ENCODE data around the gene FGF2.
"Not testable (repeated sequence)": the region's sequence is repeated elsewhere in the genome, so short reads cannot be mapped to it uniquely, and the experiment has no call there.

Gene FGF2

DNA sequence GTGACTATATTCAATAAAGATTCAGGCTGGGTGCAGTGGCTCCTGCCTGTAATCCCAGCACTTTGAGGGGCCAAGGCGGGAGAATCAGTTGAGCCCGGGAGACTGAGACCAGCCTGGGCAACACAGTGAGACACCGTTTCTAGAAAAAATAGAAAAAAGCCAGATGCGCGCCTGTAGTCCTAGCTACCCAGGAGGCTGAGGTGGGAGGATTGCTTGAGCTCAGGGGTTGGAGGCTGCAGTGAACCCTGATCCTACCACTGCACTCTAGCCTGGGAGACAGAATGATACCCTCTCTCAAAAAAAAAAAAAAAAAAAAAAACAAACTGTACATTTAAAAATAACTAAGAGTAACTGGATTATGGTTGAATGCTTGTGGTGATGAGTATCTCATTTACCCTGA is 94.7 kb downstream of the FGF2 start:
- Histone ChIP-seq H3K27me3 (ENCODE audit: control insufficient read depth, insufficient read depth, low read length) (no peaks in the 10 kb centered on the region), H3K36me3 (ENCODE audit: control insufficient read depth, insufficient read depth, low read length) (no peaks in the 10 kb centered on the region), H3K4me3 (ENCODE audit: low read length) (no peak overlapping the region), H3K4me1 (ENCODE audit: control insufficient read depth, insufficient read depth, low read length) (peaks cover 3% of the 10 kb centered on the region), H3K9ac (ENCODE audit: low read length) (no peak overlapping the region), H3K9me3 (ENCODE audit: control insufficient read depth, low read length) (no peaks in the 10 kb centered on the region)

DNA sequence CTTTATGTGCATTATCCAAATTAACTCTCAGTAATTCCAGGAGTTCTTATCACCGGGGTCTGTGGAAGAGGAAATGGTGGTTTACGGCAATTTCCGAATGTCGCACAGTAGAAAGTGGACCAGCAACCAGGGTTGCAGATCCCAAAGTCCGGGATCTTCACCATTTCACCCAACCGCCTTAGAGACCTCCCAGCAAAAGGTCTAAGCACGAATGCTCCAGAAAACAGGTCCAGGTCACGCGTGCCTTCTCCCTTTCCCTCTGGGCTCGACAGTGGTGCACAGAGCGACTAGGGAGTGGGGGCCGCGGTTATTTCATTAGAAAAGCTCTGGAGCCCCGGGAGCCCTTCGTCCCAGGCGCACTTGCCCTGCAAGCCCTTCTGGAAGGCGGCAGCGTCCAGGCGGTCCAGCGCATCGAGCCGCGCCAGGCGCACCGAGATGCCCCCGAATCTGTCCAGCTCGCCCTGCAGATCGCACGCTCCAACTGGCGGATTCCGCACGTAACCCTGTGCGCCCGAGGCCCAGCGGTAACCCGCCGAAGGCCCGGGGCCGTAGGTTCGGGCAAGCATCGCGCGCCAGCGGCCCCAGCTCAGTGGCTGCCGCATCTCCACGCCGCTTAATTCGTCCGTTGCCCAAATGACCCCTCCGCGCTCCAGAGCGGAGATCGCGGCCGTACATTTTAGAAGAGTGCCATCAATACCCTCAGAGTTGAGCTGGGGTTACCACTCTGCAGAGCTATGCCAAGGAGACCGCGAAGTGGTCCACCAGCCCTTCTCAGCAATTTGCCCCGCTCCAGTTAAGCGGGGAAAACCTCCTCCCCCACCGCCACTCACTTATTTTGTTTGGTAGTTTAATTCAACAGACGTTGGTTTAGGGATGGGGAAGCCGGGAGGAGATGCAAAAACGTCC is 95.6 kb downstream of the FGF2 start, which contains the start of gene NUDT6:
NUDT6 (minus strand) TSS at position 627 of the 906 bp plus-strand sequence; CDS start at position 602, 25 bp downstream.
- H3K9ac ChIP-seq (ENCODE audit: low read length) = peak within 1 kb of the TSS; percentile 79
- H3K36me3 ChIP-seq (ENCODE audit: control insufficient read depth, insufficient read depth, low read length) = no peaks in the 10 kb centered on the region
- peak within 1 kb of the TSS; percentile 84 for H3K4me3 ChIP-seq (ENCODE audit: low read length)
- no peaks in the 10 kb centered on the region for H3K9me3 ChIP-seq (ENCODE audit: control insufficient read depth, low read length)
- no peaks in the 10 kb centered on the region for H3K27me3 ChIP-seq (ENCODE audit: control insufficient read depth, insufficient read depth, low read length)
- peaks cover 3% of the 10 kb centered on the region for H3K4me1 ChIP-seq (ENCODE audit: control insufficient read depth, insufficient read depth, low read length)

DNA sequence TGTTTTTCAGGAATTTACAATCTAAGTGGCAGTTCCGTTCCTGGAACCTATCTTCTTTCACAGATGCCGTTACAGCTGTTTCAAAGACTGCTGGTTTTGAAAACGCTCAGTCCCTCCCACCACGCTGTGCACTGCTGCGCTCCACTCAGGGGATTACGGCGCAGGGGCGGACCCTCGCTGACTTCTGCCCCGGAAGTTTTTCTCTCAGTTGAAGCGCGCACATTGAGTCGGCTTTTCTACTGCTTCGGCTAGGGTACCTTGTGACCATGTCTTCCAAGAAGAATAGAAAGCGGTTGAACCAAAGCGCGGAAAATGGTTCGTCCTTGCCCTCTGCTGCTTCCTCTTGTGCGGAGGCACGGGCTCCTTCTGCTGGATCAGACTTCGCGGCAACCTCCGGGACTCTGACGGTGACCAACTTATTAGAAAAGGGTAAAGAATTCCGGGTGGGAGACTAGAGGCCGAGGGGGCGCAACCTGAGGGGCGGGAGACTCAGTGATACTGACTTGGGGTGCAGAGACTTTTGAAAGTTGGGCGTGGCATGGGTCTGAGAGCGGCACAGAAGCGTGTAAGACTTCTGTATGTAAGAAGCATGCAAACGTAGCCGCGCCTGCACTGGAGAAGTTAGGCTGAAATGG is 96.4 kb downstream of the FGF2 start:
- no peaks in the 10 kb centered on the region for H3K36me3 ChIP-seq (ENCODE audit: control insufficient read depth, insufficient read depth, low read length)
- peak overlapping the region; percentile 79 for H3K9ac ChIP-seq (ENCODE audit: low read length)
- no peaks in the 10 kb centered on the region for H3K9me3 ChIP-seq (ENCODE audit: control insufficient read depth, low read length)
- peaks cover 3% of the 10 kb centered on the region for H3K4me1 ChIP-seq (ENCODE audit: control insufficient read depth, insufficient read depth, low read length)
- H3K27me3 ChIP-seq (ENCODE audit: control insufficient read depth, insufficient read depth, low read length) = no peaks in the 10 kb centered on the region
- peak overlapping the region; percentile 84 for H3K4me3 ChIP-seq (ENCODE audit: low read length)

DNA sequence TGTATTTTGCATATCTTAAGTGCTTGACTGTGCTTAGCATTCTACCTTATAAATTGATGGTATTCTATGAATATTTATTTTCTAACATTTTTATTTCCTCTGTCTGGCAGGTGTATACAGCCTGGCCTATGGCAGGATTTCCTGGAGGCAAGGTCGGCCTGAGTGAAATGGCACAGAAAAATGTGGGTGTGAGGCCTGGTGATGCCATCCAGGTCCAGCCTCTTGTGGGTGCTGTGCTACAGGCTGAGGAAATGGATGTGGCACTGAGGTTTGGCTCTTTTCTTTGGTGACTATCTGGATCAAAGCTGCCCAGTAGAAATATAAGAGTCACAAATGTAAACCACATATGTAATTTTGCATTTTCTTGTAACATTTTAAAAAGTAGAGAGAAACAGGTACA is 102.3 kb downstream of the FGF2 start:
- H3K9ac ChIP-seq (ENCODE audit: low read length) = no peak overlapping the region
- no peaks in the 10 kb centered on the region for H3K36me3 ChIP-seq (ENCODE audit: control insufficient read depth, insufficient read depth, low read length)
- H3K4me3 ChIP-seq (ENCODE audit: low read length) = no peak overlapping the region
- no peaks in the 10 kb centered on the region for H3K9me3 ChIP-seq (ENCODE audit: control insufficient read depth, low read length)
- peaks cover 3% of the 10 kb centered on the region for H3K4me1 ChIP-seq (ENCODE audit: control insufficient read depth, insufficient read depth, low read length)
- H3K27me3 ChIP-seq (ENCODE audit: control insufficient read depth, insufficient read depth, low read length) = no peaks in the 10 kb centered on the region

DNA sequence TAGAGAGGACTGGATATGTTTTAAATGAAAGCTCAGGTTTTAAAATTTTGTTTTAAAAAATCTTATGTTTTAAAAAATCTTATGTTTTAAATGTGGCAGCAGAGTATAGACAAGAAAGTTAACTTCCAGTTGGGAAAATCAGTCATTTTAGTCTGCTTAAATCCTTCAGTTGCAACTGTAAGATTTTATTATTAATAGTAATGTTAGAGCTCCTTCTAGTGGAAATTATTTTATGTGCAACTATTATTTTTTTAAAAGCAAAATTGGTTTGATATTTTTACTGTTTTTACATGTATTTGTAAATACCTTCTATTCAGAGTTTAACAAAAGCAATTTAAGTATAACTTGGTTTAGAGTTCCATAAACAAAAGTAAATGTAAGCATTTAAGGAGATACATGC is 104.2 kb downstream of the FGF2 start:
- Histone ChIP-seq H3K9ac (ENCODE audit: low read length) (no peak overlapping the region), H3K27me3 (ENCODE audit: control insufficient read depth, insufficient read depth, low read length) (no peaks in the 10 kb centered on the region), H3K4me1 (ENCODE audit: control insufficient read depth, insufficient read depth, low read length) (no peaks in the 10 kb centered on the region), H3K36me3 (ENCODE audit: control insufficient read depth, insufficient read depth, low read length) (no peaks in the 10 kb centered on the region), H3K9me3 (ENCODE audit: control insufficient read depth, low read length) (no peaks in the 10 kb centered on the region), H3K4me3 (ENCODE audit: low read length) (no peak overlapping the region)

DNA sequence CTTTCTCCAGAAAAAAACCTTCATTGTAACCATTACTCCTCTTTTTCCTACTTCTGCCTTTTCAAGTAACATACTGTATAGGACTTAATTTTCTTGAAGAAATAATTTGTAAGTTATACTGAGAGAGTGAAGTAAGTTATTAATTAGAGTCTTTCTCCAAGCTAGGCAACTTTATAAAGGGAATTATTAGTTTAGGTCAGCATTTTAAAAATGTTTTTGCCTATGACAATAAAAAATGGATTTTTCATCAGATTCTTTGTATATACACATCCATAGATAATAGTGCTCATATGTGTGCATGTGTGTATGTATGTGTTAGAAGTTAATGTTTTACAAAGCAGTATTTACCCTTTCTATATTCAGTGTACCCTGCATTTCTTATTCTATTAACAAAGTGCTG is 106.1 kb downstream of the FGF2 start:
- Histone ChIP-seq H3K4me3 (ENCODE audit: low read length) (no peak overlapping the region), H3K27me3 (ENCODE audit: control insufficient read depth, insufficient read depth, low read length) (no peaks in the 10 kb centered on the region), H3K9me3 (ENCODE audit: control insufficient read depth, low read length) (no peaks in the 10 kb centered on the region), H3K9ac (ENCODE audit: low read length) (no peak overlapping the region), H3K4me1 (ENCODE audit: control insufficient read depth, insufficient read depth, low read length) (no peaks in the 10 kb centered on the region), H3K36me3 (ENCODE audit: control insufficient read depth, insufficient read depth, low read length) (no peaks in the 10 kb centered on the region)

DNA sequence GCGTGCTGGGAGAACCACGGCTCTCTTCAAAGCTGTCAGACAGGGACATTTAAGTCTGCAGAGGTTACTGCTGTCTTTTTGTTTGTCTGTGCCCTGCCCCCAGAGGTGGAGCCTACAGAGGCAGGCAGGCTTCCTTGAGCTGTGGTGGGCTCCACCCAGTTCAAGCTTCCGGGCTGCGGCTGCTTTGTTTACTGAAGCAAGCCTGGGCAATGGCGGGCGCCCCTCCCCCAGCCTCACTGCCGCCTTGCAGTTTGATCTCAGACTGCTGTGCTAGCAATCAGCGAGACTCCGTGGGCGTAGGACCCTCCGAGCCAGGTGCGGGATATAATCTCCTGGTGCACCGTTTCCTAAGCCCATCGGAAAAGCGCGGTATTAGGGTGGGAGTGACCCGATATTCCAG is 118.5 kb downstream of the FGF2 start:
- H3K4me3 ChIP-seq (ENCODE audit: low read length); H3K9ac ChIP-seq (ENCODE audit: low read length); H3K36me3 ChIP-seq (ENCODE audit: control insufficient read depth, insufficient read depth, low read length): not testable (repeated sequence)

DNA sequence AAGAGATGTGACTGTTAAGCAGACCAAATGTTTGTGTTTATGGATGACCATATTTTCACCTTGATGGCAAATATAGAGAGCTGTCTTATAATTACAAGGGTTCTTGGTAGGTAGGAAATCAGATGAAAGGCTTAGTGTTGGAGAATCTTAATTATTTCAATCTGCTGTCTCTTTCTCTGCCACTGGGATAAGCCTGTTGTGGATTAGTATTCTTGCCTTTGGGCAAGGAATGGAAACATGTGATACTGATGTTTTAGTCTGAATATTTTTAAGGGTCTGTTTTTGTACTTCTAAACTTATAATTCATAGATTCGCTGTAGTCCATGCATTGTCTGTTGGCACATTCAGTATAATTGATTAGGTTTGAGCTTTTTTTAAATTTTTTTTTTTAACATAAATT is 119.5 kb downstream of the FGF2 start:
- Histone ChIP-seq H3K27me3 (ENCODE audit: control insufficient read depth, insufficient read depth, low read length) (no peaks in the 10 kb centered on the region), H3K9me3 (ENCODE audit: control insufficient read depth, low read length) (no peaks in the 10 kb centered on the region), H3K4me3 (ENCODE audit: low read length) (no peak overlapping the region), H3K4me1 (ENCODE audit: control insufficient read depth, insufficient read depth, low read length) (no peaks in the 10 kb centered on the region), H3K36me3 (ENCODE audit: control insufficient read depth, insufficient read depth, low read length) (peaks cover 3% of the 10 kb centered on the region), H3K9ac (ENCODE audit: low read length) (no peak overlapping the region)

More for the DNA sequence above, 118.5 kb downstream of the FGF2 start:
- not testable (repeated sequence) for H3K9me3 ChIP-seq (ENCODE audit: control insufficient read depth, low read length); H3K4me1 ChIP-seq (ENCODE audit: control insufficient read depth, insufficient read depth, low read length); H3K27me3 ChIP-seq (ENCODE audit: control insufficient read depth, insufficient read depth, low read length)

All from mucosa of stomach (tissue), 1 donor.